Mammary epithelial cell (primary cell): ENCODE data around the gene OARD1.
A peak's percentile ranks its signal among the peaks of the same experiment; 100 is the strongest.

Experiments
- CTCF ChIP-seq, 2 donors: IDR thresholded peaks in 1 of 2; conservative IDR thresholded peaks in 1 of 2; 2 replicates each; pipeline ENCODE4 v1.5.1; 2011 to 2012; ENCODE audit warnings: inconsistent platforms in 2 of 2, low read length in 2 of 2, mild to moderate bottlenecking in 2 of 2, control low read depth in 1 of 2, low read depth in 1 of 2; ENCODE audit not compliant: insufficient read depth in 1 of 2; ENCODE audit errors: extremely low read depth in 1 of 2
- EZH2 ChIP-seq: IDR thresholded peaks from 2 replicates; pipeline ENCODE4 v1.6.1; 2012; ENCODE audit warnings: low read length, inconsistent platforms, borderline replicate concordance

GRCh38 chr6:41097467-41098090 is 25.4 kb upstream of the OARD1 start:
- TF ChIP-seq CTCF (conservative IDR thresholded peaks at IDR 0.05 in 1 of 2, IDR thresholded peaks at IDR 0.05 in 1 of 2; ENCODE audit: extremely low read depth in 1 of 2, insufficient read depth in 1 of 2, low read depth in 1 of 2, low read length in 2 of 2) = peak in 1 of 2 donors; percentile 4
- TF ChIP-seq EZH2 = no peak
